ENCODE data around the gene LMAN2.

Gene LMAN2, protein sequence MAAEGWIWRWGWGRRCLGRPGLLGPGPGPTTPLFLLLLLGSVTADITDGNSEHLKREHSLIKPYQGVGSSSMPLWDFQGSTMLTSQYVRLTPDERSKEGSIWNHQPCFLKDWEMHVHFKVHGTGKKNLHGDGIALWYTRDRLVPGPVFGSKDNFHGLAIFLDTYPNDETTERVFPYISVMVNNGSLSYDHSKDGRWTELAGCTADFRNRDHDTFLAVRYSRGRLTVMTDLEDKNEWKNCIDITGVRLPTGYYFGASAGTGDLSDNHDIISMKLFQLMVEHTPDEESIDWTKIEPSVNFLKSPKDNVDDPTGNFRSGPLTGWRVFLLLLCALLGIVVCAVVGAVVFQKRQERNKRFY

DNA sequence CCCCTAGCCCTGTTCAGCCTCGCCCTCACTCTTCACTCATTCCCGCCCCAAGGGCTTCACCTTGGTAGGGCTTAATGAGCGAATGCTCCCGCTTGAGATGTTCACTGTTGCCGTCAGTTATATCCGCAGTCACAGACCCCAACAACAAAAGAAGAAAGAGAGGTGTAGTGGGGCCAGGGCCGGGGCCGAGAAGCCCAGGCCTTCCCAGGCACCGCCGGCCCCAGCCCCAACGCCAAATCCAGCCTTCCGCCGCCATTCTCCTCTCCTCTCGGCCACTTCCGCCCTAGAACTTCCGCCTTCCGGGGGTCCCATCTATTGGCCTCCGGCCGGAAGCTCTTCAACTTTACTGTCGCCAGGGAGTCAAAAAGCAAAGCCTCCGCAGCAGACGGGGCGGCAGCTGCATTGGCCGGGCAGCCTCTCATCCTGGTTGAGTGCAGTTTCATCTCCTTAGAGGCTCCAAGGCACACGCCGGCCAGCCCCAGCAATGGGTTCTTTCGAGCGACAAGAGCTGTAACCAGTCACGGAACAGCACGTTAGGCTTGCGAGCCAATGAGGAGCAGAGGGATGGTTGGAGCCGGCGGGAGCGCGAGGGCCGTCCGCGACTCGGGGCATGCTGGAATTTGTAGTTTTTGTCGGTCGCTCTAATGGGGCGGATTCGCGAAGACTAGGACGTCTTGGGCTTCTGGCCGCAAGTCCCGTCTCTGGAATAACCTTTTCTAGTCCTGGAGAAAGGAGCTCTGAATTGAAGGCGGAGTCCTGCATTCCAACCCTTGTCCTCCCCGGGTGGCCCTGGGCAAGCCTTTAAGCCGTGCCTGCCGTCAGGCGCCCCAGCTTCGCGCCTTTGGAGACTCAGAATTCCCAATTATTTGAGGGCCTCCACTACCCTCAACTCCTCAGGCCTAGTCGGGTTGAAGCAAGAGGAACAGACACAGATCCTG, at the start of gene LMAN2:
LMAN2 (minus strand) TSS at position 277 of the 938 bp plus-strand sequence; CDS start at position 256, 21 bp downstream.
- peak; percentile 91 for DNase-seq

- DNase-seq, result no peak
These were observed 48.8 kb upstream of the LMAN2 start, which contains the start of gene PFN3 for GRCh38 chr5:177399997-177400868. Gene PFN3 (minus strand): TSS chr5:177400661. CDS start chr5:177400576, 85 bp downstream.

GRCh38 chr5:177397875-177398390, 46.5 kb upstream of the LMAN2 start:
- no peak for DNase-seq

DNA sequence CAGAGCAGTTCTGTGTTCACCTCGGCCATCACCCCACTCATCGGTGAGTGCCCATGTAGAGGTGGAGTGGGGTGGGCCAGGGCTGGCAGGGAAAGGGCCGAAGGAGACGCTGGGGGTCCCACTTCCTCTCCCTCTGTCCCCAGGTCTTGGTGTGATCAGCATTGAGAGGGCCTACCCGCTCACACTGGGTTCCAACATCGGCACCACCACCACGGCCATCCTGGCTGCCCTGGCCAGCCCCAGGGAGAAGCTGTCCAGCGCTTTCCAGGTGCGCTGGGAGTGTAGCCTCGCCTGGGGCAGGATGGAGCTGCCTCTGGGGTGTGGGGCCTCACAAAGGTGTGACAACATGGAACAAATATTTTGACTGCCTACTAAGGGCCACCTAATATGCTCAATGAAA, 45.3 kb upstream of the LMAN2 start:
- DNase-seq, result no peak

- no peak for DNase-seq
These were observed 44.6 kb upstream of the LMAN2 start for GRCh38 chr5:177396078-177396477.

- no peak for DNase-seq
These were observed 42.5 kb upstream of the LMAN2 start for GRCh38 chr5:177393990-177394389.

- no peak for DNase-seq
These were observed 41.8 kb upstream of the LMAN2 start for GRCh38 chr5:177393206-177393765.

- no peak for DNase-seq
These were observed 41.3 kb upstream of the LMAN2 start for GRCh38 chr5:177392765-177393164.

- peak; percentile 92 for DNase-seq
These were observed 39.2 kb upstream of the LMAN2 start for GRCh38 chr5:177390363-177391300.

DNA sequence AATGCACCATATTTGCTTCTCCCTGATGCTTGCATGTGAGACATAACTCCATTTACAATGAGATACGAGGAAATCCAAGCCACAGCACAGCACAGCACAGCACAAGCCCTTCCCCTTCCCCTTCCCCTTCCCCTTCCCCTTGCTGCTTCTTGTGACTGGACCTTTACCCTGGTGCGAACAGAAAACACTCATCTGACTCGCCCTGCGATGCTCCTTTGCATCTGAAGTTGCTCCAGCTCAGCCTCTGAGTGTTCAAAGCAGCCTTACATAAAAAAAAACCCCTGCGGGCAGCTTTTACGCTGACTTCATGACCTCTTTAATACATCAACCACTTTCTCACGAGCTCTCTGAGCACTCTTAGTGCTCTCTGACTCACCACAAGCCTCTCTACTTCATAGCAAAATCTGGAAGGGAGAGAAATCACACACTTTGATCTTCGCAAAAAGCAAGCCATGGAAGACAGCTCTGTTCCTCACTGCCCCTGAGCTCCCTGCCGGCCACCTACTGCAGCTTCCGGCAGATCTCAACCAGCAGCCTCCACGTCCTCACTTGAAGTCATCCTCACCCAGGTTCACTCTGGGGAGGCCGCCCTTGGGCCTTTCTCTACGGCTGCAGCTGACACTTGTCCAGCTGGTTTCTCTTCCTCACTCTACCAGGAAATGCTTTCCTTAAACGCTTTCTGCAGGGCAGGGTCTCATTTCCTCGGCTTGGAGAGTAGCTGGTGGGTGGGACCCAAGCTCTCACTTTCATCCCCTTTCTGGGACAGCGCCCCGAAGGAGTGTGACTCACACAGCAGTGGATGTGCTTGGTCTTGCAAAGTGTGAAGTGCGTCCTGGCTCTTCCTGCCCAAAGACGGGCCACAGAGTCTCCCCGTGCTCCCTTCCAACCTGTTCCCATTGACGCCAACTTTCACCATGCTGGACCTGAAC, 38.0 kb upstream of the LMAN2 start:
- peak; percentile 69 for DNase-seq

DNA sequence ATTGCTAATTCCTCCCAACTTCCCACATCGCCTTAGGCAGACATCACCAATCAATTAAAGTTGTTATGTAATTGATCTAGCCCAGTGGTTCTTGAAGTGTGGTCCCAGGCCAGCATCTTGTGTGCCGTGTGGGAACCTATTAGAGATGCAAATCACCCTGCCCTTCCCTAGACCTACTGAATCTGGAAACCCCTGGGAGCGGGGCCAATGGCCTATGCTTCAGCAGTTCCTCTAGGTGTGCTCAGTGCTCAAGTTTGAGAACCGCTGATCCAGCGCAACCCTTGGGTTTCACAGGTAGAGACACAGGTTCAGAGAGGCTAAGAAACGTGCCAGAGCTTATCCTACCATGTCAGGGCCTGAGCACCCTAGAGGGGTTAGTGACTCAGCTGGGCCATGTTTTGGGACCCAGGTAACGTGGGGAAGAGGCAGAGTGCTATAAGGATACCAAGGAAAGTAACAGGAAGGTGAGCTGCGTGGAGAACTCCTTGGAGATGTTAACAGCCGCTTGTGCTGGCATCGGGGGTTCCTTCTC, 37.1 kb upstream of the LMAN2 start:
- DNase-seq, result no peak

- no peak for DNase-seq
These were observed 35.9 kb upstream of the LMAN2 start for GRCh38 chr5:177387405-177387804.

GRCh38 chr5:177386542-177386941, 35.1 kb upstream of the LMAN2 start:
- no peak for DNase-seq

- no peak for DNase-seq
These were observed 34.3 kb upstream of the LMAN2 start for GRCh38 chr5:177385720-177386119.

DNA sequence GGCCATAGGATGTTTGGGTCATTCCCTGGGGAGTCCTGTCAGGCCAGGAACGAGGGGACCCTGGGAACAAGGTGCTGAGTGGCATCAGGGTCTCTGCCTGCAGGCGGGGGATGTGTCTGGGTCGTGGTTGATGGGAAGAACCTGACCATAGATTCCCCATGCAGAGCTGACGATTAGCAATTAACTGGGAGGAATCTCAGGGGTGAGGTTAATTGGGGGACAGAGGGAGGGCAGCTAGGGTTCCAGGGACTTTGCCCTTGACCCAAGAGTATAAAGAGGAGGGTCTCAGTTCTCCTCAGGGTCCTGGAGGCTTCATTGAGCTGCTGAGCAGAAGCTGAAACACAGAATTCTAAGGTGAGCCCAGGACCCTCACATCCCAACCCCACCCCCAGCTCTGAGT, 32.7 kb upstream of the LMAN2 start, which contains the start of gene SLC34A1:
SLC34A1 (plus strand) TSS at position 301 of the 400 bp plus-strand sequence. CDS start 1,308 bp downstream, outside the sequence.
- no peak for DNase-seq

- DNase-seq, result no peak
These were observed 31.7 kb upstream of the LMAN2 start for GRCh38 chr5:177383181-177383580.

DNA sequence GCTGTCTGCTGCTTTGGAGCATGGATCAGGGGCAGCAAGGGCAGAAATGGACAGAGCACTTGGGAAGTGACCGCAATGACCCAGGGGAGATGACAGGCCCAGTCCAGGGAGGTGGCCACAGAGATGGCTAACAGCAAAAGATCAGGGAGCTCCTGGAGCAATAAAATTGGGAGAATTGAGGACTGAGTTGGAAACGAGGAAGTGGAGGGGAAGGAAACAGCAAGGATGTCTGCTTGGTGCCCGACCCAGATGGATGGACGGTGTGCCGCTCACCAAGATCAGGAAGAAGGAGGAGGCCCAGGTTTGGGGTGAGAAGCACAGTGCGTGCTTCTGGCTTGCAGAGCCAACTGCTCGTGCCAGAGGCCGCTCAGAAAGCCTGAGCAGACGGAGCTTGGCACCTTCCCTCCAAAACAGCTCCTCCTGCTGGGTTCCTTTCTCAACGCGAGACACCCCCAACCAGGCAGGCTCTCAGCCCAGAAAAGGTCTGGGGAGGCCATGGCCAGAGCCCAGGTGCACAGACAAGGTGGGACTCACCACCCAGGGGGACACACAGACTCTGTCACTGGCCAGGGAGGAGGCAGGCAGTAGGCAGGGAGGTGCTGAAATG, 31.1 kb upstream of the LMAN2 start:
- DNase-seq, result peak; percentile 68

GRCh38 chr5:177380805-177381126, 29.3 kb upstream of the LMAN2 start:
- DNase-seq, result no peak

All from CD4-positive, alpha-beta T cell treated with Interleukin-17A for 4 hours (primary cell).